ENCODE data around the gene PRR14L.

The PRR14L gene

DNA sequence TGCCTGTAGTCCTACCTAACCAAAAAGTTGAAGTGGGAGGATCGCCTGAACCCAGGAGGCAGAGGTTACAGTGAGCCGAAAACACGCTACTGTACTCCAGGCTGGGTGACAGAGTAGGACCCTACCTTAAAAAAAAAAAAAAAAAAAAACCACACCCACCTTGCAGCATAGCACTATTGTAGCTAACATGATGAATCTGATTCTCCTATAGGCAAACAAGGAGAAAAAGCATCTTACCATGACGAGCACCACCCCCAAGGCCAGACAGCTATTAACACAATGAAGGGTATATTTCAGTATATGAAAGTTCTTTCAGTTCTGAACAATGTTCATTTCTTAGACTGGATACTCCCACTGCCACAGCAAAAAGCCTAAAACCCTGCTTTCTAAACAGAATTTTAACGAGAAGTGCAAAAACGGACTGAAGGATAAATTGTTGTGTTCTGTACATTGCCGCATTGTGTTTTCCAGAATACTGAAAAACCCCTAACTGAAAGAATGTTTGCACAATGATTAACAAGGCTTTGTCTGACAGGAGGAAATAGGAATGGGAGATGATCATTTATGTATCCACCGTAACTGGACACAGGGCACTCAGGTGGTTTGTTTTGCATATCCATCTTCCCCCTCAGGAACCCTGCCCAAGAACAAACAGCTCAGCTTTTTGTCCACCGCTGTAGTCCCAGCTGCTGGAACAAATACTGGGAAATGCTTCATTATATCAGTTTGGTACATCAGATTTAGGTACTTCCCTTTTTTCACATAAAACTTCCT lies 96.8 kb downstream of the PRR14L start:
- H3K9ac ChIP-seq (ENCODE audit: low read depth, low read length) = no peak overlapping the region
- H3K4me3 ChIP-seq (ENCODE audit: low read length) = no peak overlapping the region
- H3K36me3 ChIP-seq (ENCODE audit: insufficient read depth, low read length) = peaks cover 4% of the 10 kb centered on the region
- H3K27me3 ChIP-seq (ENCODE audit: control insufficient read depth, insufficient read depth, low read length) = no peaks in the 10 kb centered on the region
- no peak overlapping the region for H3K4me2 ChIP-seq (ENCODE audit: low read length)
- no peaks in the 10 kb centered on the region for H3K9me3 ChIP-seq (replicated peaks; ENCODE audit: low read length)
- H3K4me1 ChIP-seq (ENCODE audit: control insufficient read depth, insufficient read depth, low read length) = peaks cover 11% of the 10 kb centered on the region

DNA sequence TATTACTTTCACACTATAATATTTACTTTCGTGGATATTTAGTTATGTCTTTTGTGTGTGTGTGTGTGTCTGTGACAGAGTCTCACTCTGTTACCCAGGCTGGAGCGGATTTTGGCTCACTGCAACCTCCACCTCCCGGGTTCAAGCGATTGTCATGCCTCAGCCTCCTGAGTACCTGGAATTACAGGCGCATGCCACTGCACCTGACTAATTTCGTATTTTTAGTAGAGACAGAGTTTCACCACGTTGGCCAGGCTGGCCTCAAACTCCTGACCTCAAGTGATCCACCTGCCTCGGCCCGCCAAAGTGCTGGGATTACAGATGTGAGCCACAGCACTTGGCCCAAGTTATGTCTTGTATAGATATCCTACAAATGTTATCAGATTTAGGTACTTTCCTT lies 97.8 kb downstream of the PRR14L start:
- H3K4me1 ChIP-seq (ENCODE audit: control insufficient read depth, insufficient read depth, low read length) = peaks cover 21% of the 10 kb centered on the region

DNA sequence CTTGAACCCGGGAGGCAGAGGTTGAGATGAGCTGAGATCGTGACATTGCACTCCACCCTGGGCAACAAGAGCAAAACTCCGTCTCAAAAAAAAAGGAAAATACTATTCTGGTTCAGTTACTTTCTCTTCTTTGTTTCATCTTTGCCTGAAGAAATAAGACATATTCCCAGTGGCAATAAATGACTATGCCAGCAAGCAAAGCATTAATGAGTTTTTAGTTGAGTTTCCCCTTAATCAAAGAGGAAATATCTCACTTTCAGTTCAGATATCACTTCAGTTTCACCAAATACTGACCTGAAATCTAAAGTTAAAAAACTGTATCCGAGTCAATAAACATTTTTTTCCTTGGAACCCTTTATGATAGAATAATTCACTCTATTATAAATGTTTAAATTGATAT lies 98.3 kb downstream of the PRR14L start:
- Histone ChIP-seq H3K4me1 (ENCODE audit: control insufficient read depth, insufficient read depth, low read length) (peaks cover 25% of the 10 kb centered on the region), H3K36me3 (ENCODE audit: insufficient read depth, low read length) (peaks cover 19% of the 10 kb centered on the region), H3K9ac (ENCODE audit: low read depth, low read length) (no peak overlapping the region), H3K27me3 (ENCODE audit: control insufficient read depth, insufficient read depth, low read length) (no peaks in the 10 kb centered on the region), H3K4me3 (ENCODE audit: low read length) (no peak overlapping the region), H3K4me2 (ENCODE audit: low read length) (no peak overlapping the region), H3K9me3 (replicated peaks; ENCODE audit: low read length) (no peaks in the 10 kb centered on the region)

More for the DNA sequence above, 97.8 kb downstream of the PRR14L start:
- Histone ChIP-seq H3K4me3 (ENCODE audit: low read length) (no peak overlapping the region), H3K27me3 (ENCODE audit: control insufficient read depth, insufficient read depth, low read length) (no peaks in the 10 kb centered on the region), H3K9ac (ENCODE audit: low read depth, low read length) (no peak overlapping the region), H3K4me2 (ENCODE audit: low read length) (no peak overlapping the region), H3K36me3 (ENCODE audit: insufficient read depth, low read length) (peaks cover 15% of the 10 kb centered on the region), H3K9me3 (replicated peaks; ENCODE audit: low read length) (no peaks in the 10 kb centered on the region)

DNA sequence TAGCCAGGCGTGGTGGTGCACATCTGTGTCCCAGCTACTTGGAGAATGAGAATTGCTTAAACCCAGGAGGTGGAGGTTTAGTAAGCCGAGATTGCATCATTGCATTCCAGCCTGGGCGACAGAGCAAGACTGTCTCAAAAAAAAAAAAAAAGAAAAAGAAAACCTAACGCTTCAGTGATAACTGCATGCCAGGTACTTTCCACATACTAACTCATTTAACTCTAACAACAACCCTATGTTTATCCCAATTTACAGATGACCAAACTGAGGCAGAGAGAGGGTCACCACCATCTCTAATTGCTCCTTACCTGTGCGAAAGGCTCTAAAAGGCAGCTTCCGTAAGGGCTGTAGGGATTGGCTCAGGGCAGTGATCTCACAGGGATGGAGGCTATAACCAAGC lies 99.5 kb downstream of the PRR14L start:
- H3K9ac ChIP-seq (ENCODE audit: low read depth, low read length) = no peak overlapping the region
- H3K4me1 ChIP-seq (ENCODE audit: control insufficient read depth, insufficient read depth, low read length) = peaks cover 33% of the 10 kb centered on the region
- peak overlapping the region; percentile 2 for H3K4me2 ChIP-seq (ENCODE audit: low read length)
- H3K4me3 ChIP-seq (ENCODE audit: low read length) = no peak overlapping the region
- peaks cover 19% of the 10 kb centered on the region for H3K36me3 ChIP-seq (ENCODE audit: insufficient read depth, low read length)
- H3K9me3 ChIP-seq (replicated peaks; ENCODE audit: low read length) = no peaks in the 10 kb centered on the region
- no peaks in the 10 kb centered on the region for H3K27me3 ChIP-seq (ENCODE audit: control insufficient read depth, insufficient read depth, low read length)

DNA sequence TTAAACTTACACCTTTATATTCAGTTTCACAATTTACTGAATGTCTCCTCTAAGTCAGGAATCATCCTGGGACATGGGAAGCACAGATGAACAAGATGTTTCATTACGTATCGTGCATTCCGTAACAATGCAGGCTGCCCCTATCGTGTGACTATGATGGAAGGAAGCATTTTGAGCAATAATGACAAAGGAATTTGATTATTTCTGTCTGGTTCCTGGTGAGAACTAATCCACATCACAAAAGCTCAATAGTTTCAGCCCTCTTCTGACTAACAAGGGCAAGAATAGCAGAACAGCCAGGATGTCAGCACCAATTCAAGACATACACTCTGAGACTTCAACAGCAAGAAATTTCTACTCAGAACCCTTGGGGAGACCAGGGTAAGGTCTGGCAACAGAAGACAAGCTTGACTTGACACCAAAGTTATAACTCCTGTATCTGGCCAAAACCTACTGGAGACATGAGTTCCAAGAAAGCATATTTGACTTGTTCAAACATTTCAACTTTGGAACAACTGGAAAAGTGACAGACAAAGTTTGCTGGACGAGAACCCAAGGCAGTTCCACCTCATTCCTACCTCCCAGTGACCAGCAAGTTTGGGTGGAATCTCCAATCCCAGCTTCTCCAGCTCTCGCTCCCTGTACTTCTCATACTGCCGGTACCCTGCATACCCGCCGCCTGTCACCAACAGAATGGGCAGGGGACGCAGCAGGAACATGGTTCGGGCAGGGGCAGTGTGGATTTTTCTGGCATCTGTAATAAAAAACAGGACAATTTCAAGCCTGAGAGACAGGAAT lies 102.2 kb downstream of the PRR14L start:
- H3K9ac ChIP-seq (ENCODE audit: low read depth, low read length) = peak overlapping the region; percentile 38
- H3K27me3 ChIP-seq (ENCODE audit: control insufficient read depth, insufficient read depth, low read length) = no peaks in the 10 kb centered on the region
- peaks cover 33% of the 10 kb centered on the region for H3K4me1 ChIP-seq (ENCODE audit: control insufficient read depth, insufficient read depth, low read length)
- no peaks in the 10 kb centered on the region for H3K9me3 ChIP-seq (replicated peaks; ENCODE audit: low read length)
- H3K36me3 ChIP-seq (ENCODE audit: insufficient read depth, low read length) = peaks cover 21% of the 10 kb centered on the region
- H3K4me2 ChIP-seq (ENCODE audit: low read length) = no peak overlapping the region
- no peak overlapping the region for H3K4me3 ChIP-seq (ENCODE audit: low read length)

DNA sequence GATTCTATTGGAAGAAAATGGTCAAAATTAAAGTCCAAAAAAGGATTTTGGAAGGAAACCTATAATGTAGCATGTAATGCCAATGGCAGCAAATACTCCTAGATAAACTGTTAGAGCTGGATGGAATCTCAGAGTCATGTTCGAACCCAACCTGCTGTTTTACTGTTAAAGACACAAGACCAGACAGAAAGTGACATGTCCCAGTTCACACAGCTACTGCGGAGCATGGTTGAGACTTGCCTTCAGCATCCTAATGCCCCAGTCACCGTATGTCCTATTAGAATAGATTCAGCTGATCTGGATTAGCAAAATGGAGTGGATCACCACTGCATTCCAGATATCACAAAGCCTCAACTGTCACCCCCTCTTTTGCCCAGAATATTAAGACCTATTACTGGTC lies 102.9 kb downstream of the PRR14L start:
- peaks cover 33% of the 10 kb centered on the region for H3K4me1 ChIP-seq (ENCODE audit: control insufficient read depth, insufficient read depth, low read length)
- no peak overlapping the region for H3K4me2 ChIP-seq (ENCODE audit: low read length)
- H3K9ac ChIP-seq (ENCODE audit: low read depth, low read length) = peak overlapping the region; percentile 19
- H3K4me3 ChIP-seq (ENCODE audit: low read length) = no peak overlapping the region
- no peaks in the 10 kb centered on the region for H3K27me3 ChIP-seq (ENCODE audit: control insufficient read depth, insufficient read depth, low read length)
- peaks cover 25% of the 10 kb centered on the region for H3K36me3 ChIP-seq (ENCODE audit: insufficient read depth, low read length)
- H3K9me3 ChIP-seq (replicated peaks; ENCODE audit: low read length) = no peaks in the 10 kb centered on the region

DNA sequence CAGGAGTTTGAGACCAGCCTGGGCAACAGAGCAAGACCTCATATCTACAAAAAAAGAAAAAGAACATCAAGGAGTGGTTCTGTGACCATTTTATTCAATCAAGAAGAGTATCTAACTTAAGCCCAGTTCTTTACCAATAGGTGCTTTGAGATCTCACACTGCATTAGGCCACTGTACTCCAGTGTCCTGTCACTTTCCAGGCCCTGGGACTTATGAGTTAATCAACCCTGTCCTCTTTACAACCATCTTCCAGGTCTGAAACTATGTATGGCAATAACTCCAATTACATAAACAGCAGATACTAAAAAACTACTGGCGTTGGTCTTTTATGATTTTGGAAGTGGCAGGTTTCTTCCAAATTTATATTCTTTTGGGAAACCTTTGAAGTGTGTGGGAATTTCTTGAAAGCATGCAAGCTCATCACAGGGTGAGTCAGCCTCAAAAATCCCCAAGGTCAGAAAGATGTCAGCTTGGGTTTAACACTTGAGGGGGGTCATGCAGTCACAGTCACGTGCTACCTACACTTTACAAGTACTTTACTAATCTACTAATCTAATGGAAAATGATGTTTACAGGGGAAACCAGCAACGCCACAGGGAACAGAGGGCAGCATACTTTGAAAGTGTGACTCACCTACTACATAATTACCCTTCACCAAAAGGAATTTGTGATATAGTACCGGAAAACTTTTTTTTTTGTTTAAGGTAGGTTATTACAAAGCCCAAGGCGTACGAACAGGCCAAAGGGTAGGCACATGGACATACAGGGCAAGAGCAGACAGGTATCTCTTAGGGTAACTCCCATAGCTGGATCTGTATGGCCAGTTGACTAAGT lies 103.5 kb downstream of the PRR14L start:
- peaks cover 26% of the 10 kb centered on the region for H3K36me3 ChIP-seq (ENCODE audit: insufficient read depth, low read length)
- peaks cover 33% of the 10 kb centered on the region for H3K4me1 ChIP-seq (ENCODE audit: control insufficient read depth, insufficient read depth, low read length)
- H3K4me3 ChIP-seq (ENCODE audit: low read length) = no peak overlapping the region
- peak overlapping the region; percentile 0 for H3K4me2 ChIP-seq (ENCODE audit: low read length)
- H3K27me3 ChIP-seq (ENCODE audit: control insufficient read depth, insufficient read depth, low read length) = no peaks in the 10 kb centered on the region
- H3K9ac ChIP-seq (ENCODE audit: low read depth, low read length) = peak overlapping the region; percentile 27
- H3K9me3 ChIP-seq (replicated peaks; ENCODE audit: low read length) = no peaks in the 10 kb centered on the region

DNA sequence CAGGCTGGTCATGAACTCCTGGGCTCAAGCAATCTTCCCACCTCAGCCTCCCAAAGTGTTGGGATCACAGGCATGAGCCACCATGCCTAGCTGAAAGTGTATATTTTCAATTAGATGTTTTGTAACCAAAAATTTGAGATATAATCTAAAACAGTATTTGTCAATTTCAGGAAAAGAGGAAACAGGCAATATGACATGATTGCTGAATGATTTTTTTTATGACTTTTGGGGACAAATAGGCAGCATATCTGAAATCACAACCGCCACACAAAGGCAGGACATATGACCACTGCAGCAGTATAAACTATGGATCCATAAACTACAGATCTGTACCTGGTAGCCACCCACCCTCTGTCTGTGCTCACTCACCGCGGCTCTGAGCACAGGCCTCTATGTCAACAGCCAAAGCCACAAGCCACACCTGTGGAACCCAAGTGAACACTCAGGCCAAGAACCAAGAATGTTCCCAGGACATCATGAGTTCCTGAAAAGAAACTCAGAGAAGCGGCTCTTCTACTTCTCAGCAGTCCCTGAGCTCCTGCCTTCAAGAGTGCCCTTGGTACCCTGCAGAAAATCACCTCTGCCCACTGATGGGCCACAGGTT lies 110.4 kb downstream of the PRR14L start:
- H3K27me3 ChIP-seq (ENCODE audit: control insufficient read depth, insufficient read depth, low read length) = no peaks in the 10 kb centered on the region
- H3K4me2 ChIP-seq (ENCODE audit: low read length) = no peak overlapping the region
- H3K9ac ChIP-seq (ENCODE audit: low read depth, low read length) = no peak overlapping the region
- peaks cover 5% of the 10 kb centered on the region for H3K36me3 ChIP-seq (ENCODE audit: insufficient read depth, low read length)
- H3K4me3 ChIP-seq (ENCODE audit: low read length) = no peak overlapping the region
- H3K4me1 ChIP-seq (ENCODE audit: control insufficient read depth, insufficient read depth, low read length) = peaks cover 18% of the 10 kb centered on the region
- H3K9me3 ChIP-seq (replicated peaks; ENCODE audit: low read length) = no peaks in the 10 kb centered on the region

DNA sequence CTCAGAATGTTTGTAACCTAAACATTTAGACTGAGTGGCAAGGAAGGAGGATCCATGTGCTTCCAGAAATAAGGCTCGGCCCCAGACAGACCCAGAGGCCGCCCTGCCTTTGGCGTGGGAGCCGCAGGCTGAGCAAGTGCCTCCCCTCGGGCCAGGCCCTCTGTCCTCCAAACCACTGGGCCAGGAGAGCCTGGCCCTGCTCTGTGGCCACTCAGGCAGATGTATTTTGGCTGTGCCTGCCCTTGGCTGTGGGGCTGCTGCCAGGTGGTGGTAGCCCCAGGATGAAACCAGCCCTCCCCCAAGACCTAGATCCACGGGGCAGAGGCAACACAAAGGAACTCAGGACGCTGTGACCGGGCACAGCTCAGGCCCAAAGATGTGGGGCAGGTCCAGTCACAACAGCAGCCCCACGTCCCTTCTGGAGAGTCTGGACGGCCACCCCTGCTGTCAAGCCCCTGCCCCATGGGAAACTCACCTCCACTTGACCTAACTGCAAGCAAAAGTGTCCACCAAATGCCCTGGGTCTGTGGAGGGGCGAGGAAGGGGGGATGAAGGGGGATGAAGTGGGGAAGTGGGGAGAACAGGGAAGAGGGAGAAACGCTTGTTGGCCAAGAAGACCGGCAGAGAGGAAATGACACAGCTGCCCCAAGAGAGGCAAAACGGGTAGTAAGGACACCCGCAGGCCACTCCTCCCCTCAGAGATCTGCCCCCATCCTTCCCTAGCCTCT lies 111.9 kb downstream of the PRR14L start:
- Histone ChIP-seq H3K4me1 (ENCODE audit: control insufficient read depth, insufficient read depth, low read length) (peaks cover 18% of the 10 kb centered on the region), H3K4me2 (ENCODE audit: low read length) (peak overlapping the region; percentile 60), H3K9ac (ENCODE audit: low read depth, low read length) (no peak overlapping the region), H3K27me3 (ENCODE audit: control insufficient read depth, insufficient read depth, low read length) (no peaks in the 10 kb centered on the region), H3K36me3 (ENCODE audit: insufficient read depth, low read length) (peaks cover 5% of the 10 kb centered on the region), H3K4me3 (ENCODE audit: low read length) (no peak overlapping the region), H3K9me3 (replicated peaks; ENCODE audit: low read length) (no peaks in the 10 kb centered on the region)

DNA sequence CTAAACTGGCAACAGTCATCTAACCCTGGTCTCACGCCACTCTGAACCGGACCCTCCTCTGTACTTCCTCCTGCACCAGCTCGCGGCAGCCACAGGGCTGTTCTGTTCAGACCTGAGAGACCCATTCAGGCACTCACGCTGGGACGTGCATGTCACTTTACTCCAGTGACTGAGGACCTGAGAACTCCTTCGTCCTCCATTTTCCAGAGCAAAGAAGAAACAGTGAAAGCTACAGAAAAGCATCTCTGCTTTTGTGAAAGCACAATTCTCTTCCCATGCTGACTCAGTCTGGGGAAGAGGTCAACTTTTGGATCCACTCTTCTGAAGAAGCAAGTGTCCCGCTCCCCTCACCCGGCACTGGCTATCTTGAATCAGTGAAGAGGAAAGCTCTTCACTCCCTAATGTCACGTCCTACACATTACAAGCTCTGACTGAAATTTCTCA lies 112.5 kb downstream of the PRR14L start:
- peaks cover 5% of the 10 kb centered on the region for H3K36me3 ChIP-seq (ENCODE audit: insufficient read depth, low read length)
- H3K9me3 ChIP-seq (replicated peaks; ENCODE audit: low read length) = no peaks in the 10 kb centered on the region
- no peak overlapping the region for H3K9ac ChIP-seq (ENCODE audit: low read depth, low read length)
- no peak overlapping the region for H3K4me3 ChIP-seq (ENCODE audit: low read length)
- no peaks in the 10 kb centered on the region for H3K27me3 ChIP-seq (ENCODE audit: control insufficient read depth, insufficient read depth, low read length)
- peaks cover 18% of the 10 kb centered on the region for H3K4me1 ChIP-seq (ENCODE audit: control insufficient read depth, insufficient read depth, low read length)
- H3K4me2 ChIP-seq (ENCODE audit: low read length) = peak overlapping the region; percentile 60

All from skeletal muscle satellite cell (primary cell).